HG02840 (cell line): Measurements from ENCODE around the gene DNAAF1.
"Not testable (repeated sequence)": the region's sequence is repeated elsewhere in the genome, so short reads cannot be mapped to it uniquely, and the experiment has no call there.

Source experiments
- ATAC-seq: cut with Tn5 transposase; IDR thresholded peaks from one replicate; pipeline ENCODE4 v1.9.1; 2021; ENCODE audit warnings: mild to moderate bottlenecking, moderate library complexity, moderate number of reproducible peaks; ENCODE audit not compliant: unreplicated experiment, low FRiP score

DNAAF1 gene

GRCh38 chr16:84205123-84205522 lies 60.0 kb downstream of the DNAAF1 start:
- ATAC-seq = not testable (repeated sequence)

- no peak for ATAC-seq
Observed at GRCh38 chr16:84205976-84206691, 61.0 kb downstream of the DNAAF1 start.

- no peak for ATAC-seq
Observed at GRCh38 chr16:84207251-84207650, 62.1 kb downstream of the DNAAF1 start.

GRCh38 chr16:84207879-84208278 lies 62.8 kb downstream of the DNAAF1 start:
- no peak for ATAC-seq

- no peak for ATAC-seq
Observed at GRCh38 chr16:84209989-84210388, 64.9 kb downstream of the DNAAF1 start.

GRCh38 chr16:84212154-84212553 lies 67.0 kb downstream of the DNAAF1 start:
- no peak for ATAC-seq

- ATAC-seq = no peak
Observed at GRCh38 chr16:84212631-84213030, 67.5 kb downstream of the DNAAF1 start.

- ATAC-seq = no peak
Observed at GRCh38 chr16:84214451-84215066, 69.5 kb downstream of the DNAAF1 start.

GRCh38 chr16:84215531-84215930 lies 70.4 kb downstream of the DNAAF1 start:
- ATAC-seq = no peak

GRCh38 chr16:84216144-84216543 lies 71.0 kb downstream of the DNAAF1 start:
- not testable (repeated sequence) for ATAC-seq

- no peak for ATAC-seq
Observed at GRCh38 chr16:84218176-84218823, 73.2 kb downstream of the DNAAF1 start.

GRCh38 chr16:84218956-84219355 lies 73.8 kb downstream of the DNAAF1 start:
- ATAC-seq = no peak

- ATAC-seq = no peak
Observed at GRCh38 chr16:84220851-84221250, 75.7 kb downstream of the DNAAF1 start.

GRCh38 chr16:84223456-84223855 lies 78.3 kb downstream of the DNAAF1 start:
- ATAC-seq = no peak

- ATAC-seq = no peak
Observed at GRCh38 chr16:84224554-84224953, 79.4 kb downstream of the DNAAF1 start.

- ATAC-seq = no peak
Observed at GRCh38 chr16:84225126-84225525, 80.0 kb downstream of the DNAAF1 start.

- ATAC-seq = no peak
Observed at GRCh38 chr16:84225571-84225970, 80.5 kb downstream of the DNAAF1 start.

GRCh38 chr16:84226026-84226425 lies 80.9 kb downstream of the DNAAF1 start:
- ATAC-seq = no peak
